Stomach (tissue), 19 donors: ENCODE results near the gene CCR5. TPM values are rescaled to one million over a fixed set of nuclear protein-coding genes. Genes with fewer than 3 reads are reported as not detected.
"Not testable (repeated sequence)": the region's sequence is repeated elsewhere in the genome, so short reads cannot be mapped to it uniquely, and the experiment has no call there.

Experiments
- DNase-seq, 2 donors: peaks; one replicate each; pipeline versions ENCODE4 v3.0.0 to v3.0.0-alpha.2; 2013 to 2019
- H3K27ac ChIP-seq, 5 donors: fragments of 200-600 bp in 4 of 5; sonication (generic) in 4 of 5; one replicate each; pipeline ENCODE4 v1.5.1; 2013 to 2019; ENCODE audit warnings: mild to moderate bottlenecking in 1 of 5, moderate library complexity in 1 of 5
- H3K27me3 ChIP-seq, 3 donors: fragments of 200-600 bp; sonication (generic); one replicate each; pipeline ENCODE4 v1.5.1; 2017 to 2019; ENCODE audit warnings: mixed run types in 1 of 3
- H3K36me3 ChIP-seq, 4 donors: fragments of 200-600 bp; sonication (generic); 1 replicate in 3 of 4; 2 replicates in 1 of 4; pipeline ENCODE4 v1.5.1; 2016 to 2019
- H3K4me1 ChIP-seq, 4 donors: fragments of 200-600 bp; sonication (generic); one replicate each; pipeline ENCODE4 v1.5.1; 2016 to 2019
- H3K4me3 ChIP-seq, 4 donors: fragments of 200-600 bp; sonication (generic) in 3 of 4; one replicate each; pipeline ENCODE4 v1.5.1; 2016 to 2019; ENCODE audit warnings: mild to moderate bottlenecking in 1 of 4
- H3K9me3 ChIP-seq, 4 donors: fragments of 200-600 bp; sonication (generic); one replicate each; pipeline ENCODE4 v1.5.1; 2016 to 2019
- EP300 ChIP-seq: sonication (generic); formaldehyde crosslinking; IDR thresholded peaks from one replicate; pipeline ENCODE4 v1.6.1; 2017; ENCODE audit warnings: antibody characterized with exemption
- POLR2A ChIP-seq, 4 donors: fragments of 450-650 bp; IDR thresholded peaks; one replicate each; pipeline ENCODE4 v1.6.1; 2016; ENCODE audit warnings: antibody characterized with exemption in 4 of 4, control low read depth in 2 of 4, mild to moderate bottlenecking in 1 of 4, moderate library complexity in 1 of 4
- POLR2AphosphoS5 ChIP-seq, 3 donors: sonication (generic); formaldehyde crosslinking; IDR thresholded peaks; one replicate each; pipeline ENCODE4 v1.6.1; 2016; ENCODE audit warnings: antibody characterized with exemption in 3 of 3
- WGBS, 5 donors: extraction: QIAGEN DNeasy Blood & Tissue Kit in 3 of 5; methylation state at CpG; one replicate each; pipeline versions ENCODE4 v1.1.5 to v1.1.7; 2013 to 2018; 5-methylcytosine and 5-hydroxymethylcytosine counted together
- intact Hi-C: fragments of 100-400 bp; cut with DNase I; formaldehyde crosslinking; loops from one replicate; pipeline ENCODE4 v1.15.1; 2023; ENCODE audit warnings: low total_unique reads
- long read RNA-seq, 10 donors: transcript quantifications; one replicate each; lab custom pipeline, GENCODE V29; 2026
- polyA plus RNA-seq, 3 donors: library from polyadenylated mRNA; stranded (reverse); fragments of 200-250 nt; gene quantifications; one replicate each; pipeline ENCODE4 v1.2.3, GENCODE V29; 2013
- total RNA-seq, 5 donors: library from RNA; depleted of rRNA; stranded (reverse); fragments of >200 nt; gene quantifications; one replicate each; pipeline versions ENCODE4 v1.1.0 to v1.2.3, GENCODE V29; 2014 to 2016
- TF ChIP-seq, protein P1 (sequence below), 7 experiments: fragments of 450-650 bp in 4 of 7; fragments of 200-600 bp in 3 of 7; sonication (generic) in 3 of 7; IDR thresholded peaks; one replicate each; pipeline ENCODE4 v1.5.1; 2016 to 2019; ENCODE audit warnings: antibody characterized with exemption in 7 of 7, control low read depth in 2 of 7, mild to moderate bottlenecking in 1 of 7
- donor health status: healthy with polysubstance abuse.
- donor health status: Bipolar disorder and iron deficiency.
- donor health status: healthy.

The CCR5 gene
- total RNA-seq (1 to 10 TPM in 1 of 5 donors, under 1 TPM in 1, not detected in 3; 0.18 to 9.4 TPM), polyA plus RNA-seq (1 to 10 TPM in 1 of 3 donors, under 1 TPM in 2; 0.44 to 2.0 (median 0.68) TPM)
- long read RNA-seq, donor 1: 0 reads
- long read RNA-seq, donor 2: 0 reads
- long read RNA-seq, donor 3: 0 reads
- long read RNA-seq, donor 4: 0 reads
- long read RNA-seq, donor 5, partial matches to known transcripts: 0 of 1 reads
- long read RNA-seq, donor 5, other reads (novel, unspliced or antisense): 0 of 1 reads
- long read RNA-seq, donor 6: 0 reads
- long read RNA-seq, donor 7, partial matches to known transcripts: 0 of 1 reads
- long read RNA-seq, donor 7, other reads (novel, unspliced or antisense): 0 of 1 reads
- long read RNA-seq, donor 8: 0 reads
- long read RNA-seq, donor 9, partial matches to known transcripts: 0 of 1 reads
- long read RNA-seq, donor 9, other reads (novel, unspliced or antisense): 0 of 1 reads
- long read RNA-seq, donor 10: 0 reads

DNA sequence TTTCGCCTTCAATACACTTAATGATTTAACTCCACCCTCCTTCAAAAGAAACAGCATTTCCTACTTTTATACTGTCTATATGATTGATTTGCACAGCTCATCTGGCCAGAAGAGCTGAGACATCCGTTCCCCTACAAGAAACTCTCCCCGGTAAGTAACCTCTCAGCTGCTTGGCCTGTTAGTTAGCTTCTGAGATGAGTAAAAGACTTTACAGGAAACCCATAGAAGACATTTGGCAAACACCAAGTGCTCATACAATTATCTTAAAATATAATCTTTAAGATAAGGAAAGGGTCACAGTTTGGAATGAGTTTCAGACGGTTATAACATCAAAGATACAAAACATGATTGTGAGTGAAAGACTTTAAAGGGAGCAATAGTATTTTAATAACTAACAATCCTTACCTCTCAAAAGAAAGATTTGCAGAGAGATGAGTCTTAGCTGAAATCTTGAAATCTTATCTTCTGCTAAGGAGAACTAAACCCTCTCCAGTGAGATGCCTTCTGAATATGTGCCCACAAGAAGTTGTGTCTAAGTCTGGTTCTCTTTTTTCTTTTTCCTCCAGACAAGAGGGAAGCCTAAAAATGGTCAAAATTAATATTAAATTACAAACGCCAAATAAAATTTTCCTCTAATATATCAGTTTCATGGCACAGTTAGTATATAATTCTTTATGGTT lies at the start of gene CCR5:
CCR5 (plus strand) TSS at position 108 of the 680 bp plus-strand sequence. CDS start 1,957 bp downstream, outside the sequence.
- Histone ChIP-seq H3K4me3 (peak within 1 kb of the TSS in 3 of 4 donors; percentile 0 to 15 (median 6)), H3K9me3 (no peaks in the 10 kb centered on the region), H3K36me3 (no peaks in the 10 kb centered on the region), H3K27ac (peak within 1 kb of the TSS in 4 of 5 donors; percentile 15 to 51 (median 38)), H3K4me1 (no peaks in the 10 kb centered on the region), H3K27me3 (peaks cover 0 to 22% (median 0%) of the 10 kb centered on the region in 3 donors)
- WGBS, 5 donors: 41 to 50% (median 46%) methylated on average over 5 of the region's 5 CpGs
- DNase-seq: peak in 1 of 2 donors; percentile 31
- TF ChIP-seq, protein P1, sequence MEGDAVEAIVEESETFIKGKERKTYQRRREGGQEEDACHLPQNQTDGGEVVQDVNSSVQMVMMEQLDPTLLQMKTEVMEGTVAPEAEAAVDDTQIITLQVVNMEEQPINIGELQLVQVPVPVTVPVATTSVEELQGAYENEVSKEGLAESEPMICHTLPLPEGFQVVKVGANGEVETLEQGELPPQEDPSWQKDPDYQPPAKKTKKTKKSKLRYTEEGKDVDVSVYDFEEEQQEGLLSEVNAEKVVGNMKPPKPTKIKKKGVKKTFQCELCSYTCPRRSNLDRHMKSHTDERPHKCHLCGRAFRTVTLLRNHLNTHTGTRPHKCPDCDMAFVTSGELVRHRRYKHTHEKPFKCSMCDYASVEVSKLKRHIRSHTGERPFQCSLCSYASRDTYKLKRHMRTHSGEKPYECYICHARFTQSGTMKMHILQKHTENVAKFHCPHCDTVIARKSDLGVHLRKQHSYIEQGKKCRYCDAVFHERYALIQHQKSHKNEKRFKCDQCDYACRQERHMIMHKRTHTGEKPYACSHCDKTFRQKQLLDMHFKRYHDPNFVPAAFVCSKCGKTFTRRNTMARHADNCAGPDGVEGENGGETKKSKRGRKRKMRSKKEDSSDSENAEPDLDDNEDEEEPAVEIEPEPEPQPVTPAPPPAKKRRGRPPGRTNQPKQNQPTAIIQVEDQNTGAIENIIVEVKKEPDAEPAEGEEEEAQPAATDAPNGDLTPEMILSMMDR (IDR thresholded peaks at IDR 0.05): no peak
- TF ChIP-seq POLR2AphosphoS5 (IDR thresholded peaks at IDR 0.05): peak in 1 of 3 donors; percentile 40
- no peak for TF ChIP-seq POLR2A (IDR thresholded peaks at IDR 0.05)
- TF ChIP-seq EP300: no peak
- intact Hi-C loops: loop anchor here (10.0 kb wide), 1 partner anchor 426 kb away; the partner anchor contains the start of gene CXCR6

DNA sequence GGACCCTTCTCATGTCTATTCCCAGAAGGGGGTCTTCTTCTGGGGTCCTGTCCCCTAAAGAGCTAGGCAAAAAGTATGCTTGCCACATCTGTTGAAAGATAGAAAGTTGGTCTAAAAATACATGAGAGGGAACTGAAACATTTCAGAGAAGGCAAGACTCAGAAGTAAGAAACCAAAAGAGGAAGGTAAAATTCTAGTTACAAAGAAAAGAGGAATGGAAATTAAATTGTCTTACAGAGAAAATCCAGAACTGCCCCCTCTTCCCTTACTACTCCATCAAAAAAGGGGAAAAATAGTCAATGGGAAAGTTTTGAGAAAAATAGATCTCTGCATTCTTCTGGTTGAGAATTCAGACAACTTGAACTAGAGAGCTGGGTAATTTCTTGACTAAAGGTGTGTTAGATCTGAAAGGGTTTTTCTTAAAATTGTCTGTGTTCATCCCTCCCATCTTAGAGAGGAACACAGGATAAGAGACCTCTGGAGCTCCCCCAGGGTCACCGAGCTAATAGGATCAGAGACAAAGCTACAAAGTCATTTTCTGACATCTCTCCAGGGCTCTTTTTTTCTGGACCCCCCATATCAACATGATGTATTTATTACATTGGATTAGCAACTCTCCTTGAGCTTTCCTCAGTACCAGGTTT lies 49.2 kb upstream of the CCR5 start:
- H3K27ac ChIP-seq: no peak overlapping the region
- TF ChIP-seq POLR2A (IDR thresholded peaks at IDR 0.05): no peak
- no peak for TF ChIP-seq POLR2AphosphoS5 (IDR thresholded peaks at IDR 0.05)
- no peak for TF ChIP-seq EP300
- TF ChIP-seq, protein P1 (IDR thresholded peaks at IDR 0.05): no peak
- DNase-seq: no peak
- H3K27me3 ChIP-seq: no peaks in the 10 kb centered on the region
- WGBS, 5 donors: 71 to 78% (median 72%) methylated on average over 1 of the region's 1 CpG
- H3K36me3 ChIP-seq: no peaks in the 10 kb centered on the region
- H3K4me3 ChIP-seq: no peak overlapping the region
- peaks cover 0 to 7% (median 2%) of the 10 kb centered on the region in 4 donors for H3K9me3 ChIP-seq
- intact Hi-C loops: no loop called here
- no peaks in the 10 kb centered on the region for H3K4me1 ChIP-seq

DNA sequence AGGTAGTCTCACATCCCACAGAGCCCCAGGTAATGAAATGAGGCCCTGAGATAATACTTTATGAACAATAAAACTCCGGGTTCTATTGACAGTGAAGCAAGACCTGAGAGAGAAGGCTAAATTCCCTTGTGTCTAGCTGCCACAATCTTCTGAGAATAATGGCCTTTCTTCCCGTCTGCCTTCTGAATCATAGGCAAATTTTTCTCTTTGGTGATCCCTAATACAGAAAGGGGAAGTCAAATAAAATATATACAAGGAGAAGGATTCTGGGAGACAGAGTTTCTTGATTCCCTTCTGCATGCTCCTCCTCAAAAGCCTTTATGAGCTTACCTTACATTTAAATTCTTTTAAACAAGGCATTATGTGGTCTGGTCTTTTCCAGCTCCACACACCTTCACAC lies 46.7 kb upstream of the CCR5 start:
- intact Hi-C loops: no loop called here
- no peak for TF ChIP-seq EP300
- Histone ChIP-seq H3K4me1 (no peaks in the 10 kb centered on the region), H3K4me3 (no peak overlapping the region), H3K27me3 (no peaks in the 10 kb centered on the region), H3K36me3 (no peaks in the 10 kb centered on the region), H3K27ac (no peak overlapping the region), H3K9me3 (peaks cover 0 to 19% (median 8%) of the 10 kb centered on the region in 4 donors)
- 70 to 82% (median 73%) methylated on average over 2 of the region's 2 CpGs for WGBS, 5 donors
- no peak for DNase-seq

DNA sequence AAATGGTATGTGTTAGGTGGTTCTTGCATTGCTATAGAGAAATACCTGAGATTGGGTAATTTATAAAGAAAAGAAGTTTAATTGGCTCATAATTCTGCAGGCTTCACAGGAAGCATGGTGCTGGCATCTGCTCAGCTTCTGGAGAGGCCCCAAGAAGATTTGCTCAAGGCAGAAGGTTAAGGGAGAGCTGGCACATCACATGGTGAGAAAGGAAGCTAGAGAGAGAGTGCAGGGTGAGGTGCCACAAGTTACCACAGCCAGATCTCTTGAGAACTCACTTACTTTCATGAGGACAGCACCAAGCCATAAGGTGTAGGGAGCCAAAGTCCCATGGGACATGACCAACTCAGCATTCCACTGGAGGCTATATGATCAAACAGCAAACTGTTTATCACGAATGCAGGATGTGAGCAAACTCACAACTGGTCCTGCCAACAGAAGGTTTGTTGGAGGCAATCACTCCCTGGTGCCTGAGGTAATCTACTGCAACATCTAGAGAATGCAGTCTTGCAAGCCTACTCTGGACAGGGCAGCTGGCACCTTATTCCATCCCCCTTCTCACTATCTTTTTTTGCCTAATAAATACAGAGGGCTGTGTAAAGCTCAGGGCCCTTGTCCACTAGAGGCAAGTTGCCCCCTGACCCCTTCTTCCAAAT lies 45.0 kb upstream of the CCR5 start:
- Histone ChIP-seq H3K27me3 (no peaks in the 10 kb centered on the region), H3K27ac (no peak overlapping the region), H3K4me3 (no peak overlapping the region), H3K9me3 (peaks cover 0 to 19% (median 8%) of the 10 kb centered on the region in 4 donors), H3K36me3 (no peaks in the 10 kb centered on the region), H3K4me1 (no peaks in the 10 kb centered on the region)
- no peak for TF ChIP-seq EP300
- no peak for TF ChIP-seq POLR2AphosphoS5 (IDR thresholded peaks at IDR 0.05)
- TF ChIP-seq, protein P1 (IDR thresholded peaks at IDR 0.05): no peak
- TF ChIP-seq POLR2A (IDR thresholded peaks at IDR 0.05): no peak
- intact Hi-C loops: no loop called here
- no peak for DNase-seq
- 61 to 85% (median 79%) methylated on average over 1 of the region's 1 CpG for WGBS, 5 donors

DNA sequence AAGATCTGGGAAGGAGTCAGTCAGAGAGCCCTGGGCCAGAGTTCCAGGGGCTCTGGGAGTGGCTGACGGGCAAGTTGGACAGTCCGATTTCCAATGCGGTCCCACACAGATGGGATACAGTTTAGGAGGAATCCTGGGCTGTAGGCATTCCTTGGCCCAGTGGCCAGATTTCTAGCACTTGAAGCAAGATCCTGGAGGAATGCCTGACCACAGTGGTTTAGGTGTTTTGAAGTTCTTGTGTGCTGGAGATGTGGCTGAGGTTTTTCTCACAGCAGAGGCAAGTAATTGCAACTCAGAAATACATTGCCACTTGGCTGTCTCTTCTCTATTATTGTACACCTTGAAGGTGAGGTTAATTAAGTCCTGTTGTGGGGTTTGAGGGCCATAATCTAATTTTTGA lies 40.1 kb upstream of the CCR5 start:
- H3K36me3 ChIP-seq, H3K27ac ChIP-seq, H3K4me1 ChIP-seq, H3K27me3 ChIP-seq, intact Hi-C loops, DNase-seq, H3K4me3 ChIP-seq: not testable (repeated sequence)
- 92 to 100% (median 96%) methylated on average over 3 of the region's 3 CpGs for WGBS, 5 donors
- peaks cover 0 to 19% (median 8%) of the 10 kb centered on the region in 4 donors for H3K9me3 ChIP-seq
